Lung (tissue), 12 donors: Measurements from ENCODE around the gene TTLL1. TPM values are rescaled to one million over a fixed set of nuclear protein-coding genes. Genes with fewer than 3 reads are reported as not detected.

ENCODE experiments used
- ATAC-seq: fragments of 200-7000 bp; cut with Tn5 transposase; one replicate; pipeline ENCODE4 v1.9.1; 2020; ENCODE audit warnings: moderate number of reproducible peaks; ENCODE audit not compliant: insufficient read depth, low FRiP score
- DNase-seq, 3 donors: peaks; one replicate each; pipeline ENCODE4 v3.0.0-alpha.2; 2013 to 2017
- H3K27ac ChIP-seq, 2 donors: one replicate each; pipeline ENCODE4 v1.5.1; 2013; ENCODE audit warnings: mild to moderate bottlenecking in 2 of 2, moderate library complexity in 2 of 2, control low read depth in 1 of 2, inconsistent platforms in 1 of 2, low read depth in 1 of 2, low read length in 1 of 2
- H3K27me3 ChIP-seq, 3 donors: one replicate each; pipeline ENCODE4 v1.5.1; 2013; ENCODE audit warnings: low read length in 2 of 3; ENCODE audit not compliant: control insufficient read depth in 3 of 3, insufficient read depth in 3 of 3
- H3K36me3 ChIP-seq, 4 donors: one replicate each; pipeline ENCODE4 v1.5.1; 2013; ENCODE audit warnings: low read length in 4 of 4, mild to moderate bottlenecking in 1 of 4, moderate library complexity in 1 of 4; ENCODE audit not compliant: control insufficient read depth in 4 of 4, insufficient read depth in 4 of 4
- H3K4me1 ChIP-seq, 5 donors: one replicate each; pipeline ENCODE4 v1.5.1; 2013; ENCODE audit warnings: low read length in 5 of 5, mild to moderate bottlenecking in 2 of 5, moderate library complexity in 1 of 5; ENCODE audit not compliant: control insufficient read depth in 5 of 5, insufficient read depth in 5 of 5
- H3K4me3 ChIP-seq: one replicate; pipeline ENCODE4 v1.5.1; 2013; ENCODE audit warnings: mild to moderate bottlenecking, control low read depth, moderate library complexity
- H3K9ac ChIP-seq, 2 donors: one replicate each; pipeline ENCODE4 v1.5.1; 2013; ENCODE audit warnings: low read length in 2 of 2, control low read depth in 1 of 2; ENCODE audit not compliant: insufficient read depth in 1 of 2
- H3K9me3 ChIP-seq, 4 donors: one replicate each; pipeline ENCODE4 v1.5.1; 2013; ENCODE audit warnings: low read length in 3 of 4, mild to moderate bottlenecking in 1 of 4, moderate library complexity in 1 of 4; ENCODE audit not compliant: control insufficient read depth in 4 of 4, insufficient read depth in 3 of 4
- CTCF ChIP-seq: IDR thresholded peaks from 2 replicates; pipeline ENCODE4 v1.5.1; 2012; ENCODE audit warnings: mild to moderate bottlenecking; ENCODE audit errors: control extremely low read depth, extremely low read depth
- WGBS, 2 donors: extraction: QIAGEN DNeasy Blood & Tissue Kit; methylation state at CpG; one replicate each; pipeline ENCODE4 v1.1.7; 2013; 5-methylcytosine and 5-hydroxymethylcytosine counted together
- polyA plus RNA-seq, 2 donors: library from polyadenylated mRNA; stranded (reverse); fragments of 200-250 nt; gene quantifications; one replicate each; pipeline ENCODE4 v1.2.1, GENCODE V29; 2013
- total RNA-seq, 2 donors: library from RNA; depleted of rRNA in 1 of 2; stranded (reverse); fragments of >200 nt in 1 of 2; gene quantifications; one replicate each; pipeline ENCODE4 v1.2.1, GENCODE V29; 2014 to 2021
- donor health status: control.
- donor health status: control.
- donor health status: Bipolar disorder and iron deficiency.
- donor health status: healthy.
- donor health status: DM: yes; HTN: yes; CAD: no.

The TTLL1 gene
- total and polyA plus RNA-seq, 4 donors, result 3.8 to 8.0 (median 5.6) TPM

- 79 to 87% methylated on average over 5 of the region's 5 CpGs for WGBS, 2 donors
Observed at GRCh38 chr22:43135565-43135964, 46.4 kb upstream of the TTLL1 start.

GRCh38 chr22:43134553-43134952 is 45.4 kb upstream of the TTLL1 start:
- Histone ChIP-seq H3K27me3 (no peaks in the 10 kb centered on the region), H3K4me3 (no peak overlapping the region), H3K4me1 (peaks cover 0 to 8% (median 0%) of the 10 kb centered on the region in 5 donors), H3K27ac (no peak overlapping the region), H3K9ac (no peak overlapping the region), H3K9me3 (no peaks in the 10 kb centered on the region), H3K36me3 (peaks cover 5 to 37% (median 15%) of the 10 kb centered on the region in 4 donors)
- 95 to 99% methylated on average over 4 of the region's 4 CpGs for WGBS, 2 donors
- no peak for TF ChIP-seq CTCF
- ATAC-seq (no peak), DNase-seq (no peak)

More at GRCh38 chr22:43135565-43135964, 46.4 kb upstream of the TTLL1 start:
- Histone ChIP-seq H3K4me1 (peaks cover 0 to 8% (median 0%) of the 10 kb centered on the region in 5 donors), H3K36me3 (peaks cover 8 to 39% (median 22%) of the 10 kb centered on the region in 4 donors), H3K4me3 (no peak overlapping the region), H3K27me3 (no peaks in the 10 kb centered on the region), H3K27ac (peak overlapping the region in 1 of 2 donors; percentile 28), H3K9me3 (no peaks in the 10 kb centered on the region), H3K9ac (no peak overlapping the region)
- no peak for ATAC-seq
- DNase-seq, result no peak
- TF ChIP-seq CTCF, result no peak

GRCh38 chr22:43133401-43133800 is 44.2 kb upstream of the TTLL1 start:
- Histone ChIP-seq H3K4me1 (peaks cover 0 to 8% (median 3%) of the 10 kb centered on the region in 5 donors), H3K27ac (no peak overlapping the region), H3K4me3 (no peak overlapping the region), H3K9ac (no peak overlapping the region), H3K36me3 (peaks cover 5 to 33% (median 12%) of the 10 kb centered on the region in 4 donors), H3K9me3 (no peaks in the 10 kb centered on the region), H3K27me3 (no peaks in the 10 kb centered on the region)
- ATAC-seq (no peak), DNase-seq (no peak)
- WGBS, 2 donors, result 91 to 95% methylated on average over 9 of the region's 9 CpGs
- TF ChIP-seq CTCF, result no peak
